SK-N-SH treated with all-trans-retinoic acid at 6 μM for 48 hours (cell line): ENCODE results near the gene RPS4Y2.

Experiments used
- CREB5 ChIP-seq: fragments of 250-450 bp; sonication (Bioruptor Pico); IDR thresholded peaks from 2 replicates; pipeline ENCODE4 v1.5.1; 2020; ENCODE audit warnings: low read depth, mild to moderate bottlenecking, moderate library complexity
- ESRRG ChIP-seq: fragments of 250-450 bp; sonication (Bioruptor Pico); IDR thresholded peaks from 2 replicates; pipeline ENCODE4 v1.6.1; 2021; ENCODE audit warnings: mild to moderate bottlenecking
- GLIS3 ChIP-seq: fragments of 250-450 bp; sonication (Bioruptor Pico); IDR thresholded peaks from 2 replicates; pipeline ENCODE4 v1.5.0; 2020; ENCODE audit warnings: mild to moderate bottlenecking, moderate library complexity
- RARB ChIP-seq: fragments of 250-450 bp; sonication (Bioruptor Pico); IDR thresholded peaks from 2 replicates; pipeline ENCODE4 v1.8.0; 2021; ENCODE audit warnings: mild to moderate bottlenecking, moderate library complexity
- SNAI2 ChIP-seq: fragments of 250-450 bp; sonication (Bioruptor Pico); IDR thresholded peaks from 2 replicates; pipeline ENCODE4 v1.5.0; 2020; ENCODE audit warnings: mild to moderate bottlenecking, moderate library complexity
- ZC3H10 ChIP-seq: fragments of 250-450 bp; sonication (Bioruptor Pico); IDR thresholded peaks from 2 replicates; pipeline ENCODE4 v1.5.1; 2021; ENCODE audit warnings: mild to moderate bottlenecking, moderate library complexity
- ZNF565 ChIP-seq: fragments of 450-650 bp; formaldehyde crosslinking; conservative IDR thresholded peaks from 2 replicates; pipeline ENCODE4 v1.5.0; 2020; ENCODE audit warnings: low read depth, mild to moderate bottlenecking, moderate library complexity
- ZNF70 ChIP-seq: fragments of 450-650 bp; formaldehyde crosslinking; IDR thresholded peaks from 2 replicates; pipeline ENCODE4 v1.5.0; 2020; ENCODE audit warnings: mild to moderate bottlenecking, moderate library complexity
- TF ChIP-seq, protein P1 (sequence below): fragments of 250-450 bp; sonication (Bioruptor Pico); IDR thresholded peaks from 2 replicates; pipeline ENCODE4 v1.5.0; 2020; ENCODE audit warnings: mild to moderate bottlenecking, moderate library complexity

DNA sequence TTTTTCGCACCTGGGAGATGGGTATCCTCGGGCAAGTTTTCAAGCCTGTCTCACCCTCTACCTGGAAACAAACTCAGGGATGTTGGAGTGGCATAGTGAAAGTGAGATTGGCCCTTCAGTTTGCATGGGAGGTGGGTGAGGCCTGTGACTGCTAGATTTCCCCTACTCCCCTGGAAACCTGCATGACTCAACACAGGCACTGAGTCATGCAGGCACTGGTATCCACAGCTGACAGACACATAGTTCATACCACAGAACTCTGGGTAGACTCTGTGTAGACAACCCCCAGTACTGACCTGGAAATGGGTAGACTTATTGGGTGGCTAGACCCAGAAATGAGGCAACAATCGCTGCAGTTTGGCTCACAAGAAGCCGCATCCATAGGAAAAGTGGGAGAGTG, 41.5 kb upstream of the RPS4Y2 start:
- TF ChIP-seq ZNF565 (CRISPR knock-in tag) (no peak), ESRRG (CRISPR knock-in tag) (no peak), SNAI2 (CRISPR knock-in tag) (no peak), ZNF70 (CRISPR knock-in tag) (no peak), CREB5 (CRISPR knock-in tag) (no peak), RARB (CRISPR knock-in tag) (no peak), ZC3H10 (CRISPR knock-in tag) (no peak), GLIS3 (no peak)
- TF ChIP-seq, protein P1, sequence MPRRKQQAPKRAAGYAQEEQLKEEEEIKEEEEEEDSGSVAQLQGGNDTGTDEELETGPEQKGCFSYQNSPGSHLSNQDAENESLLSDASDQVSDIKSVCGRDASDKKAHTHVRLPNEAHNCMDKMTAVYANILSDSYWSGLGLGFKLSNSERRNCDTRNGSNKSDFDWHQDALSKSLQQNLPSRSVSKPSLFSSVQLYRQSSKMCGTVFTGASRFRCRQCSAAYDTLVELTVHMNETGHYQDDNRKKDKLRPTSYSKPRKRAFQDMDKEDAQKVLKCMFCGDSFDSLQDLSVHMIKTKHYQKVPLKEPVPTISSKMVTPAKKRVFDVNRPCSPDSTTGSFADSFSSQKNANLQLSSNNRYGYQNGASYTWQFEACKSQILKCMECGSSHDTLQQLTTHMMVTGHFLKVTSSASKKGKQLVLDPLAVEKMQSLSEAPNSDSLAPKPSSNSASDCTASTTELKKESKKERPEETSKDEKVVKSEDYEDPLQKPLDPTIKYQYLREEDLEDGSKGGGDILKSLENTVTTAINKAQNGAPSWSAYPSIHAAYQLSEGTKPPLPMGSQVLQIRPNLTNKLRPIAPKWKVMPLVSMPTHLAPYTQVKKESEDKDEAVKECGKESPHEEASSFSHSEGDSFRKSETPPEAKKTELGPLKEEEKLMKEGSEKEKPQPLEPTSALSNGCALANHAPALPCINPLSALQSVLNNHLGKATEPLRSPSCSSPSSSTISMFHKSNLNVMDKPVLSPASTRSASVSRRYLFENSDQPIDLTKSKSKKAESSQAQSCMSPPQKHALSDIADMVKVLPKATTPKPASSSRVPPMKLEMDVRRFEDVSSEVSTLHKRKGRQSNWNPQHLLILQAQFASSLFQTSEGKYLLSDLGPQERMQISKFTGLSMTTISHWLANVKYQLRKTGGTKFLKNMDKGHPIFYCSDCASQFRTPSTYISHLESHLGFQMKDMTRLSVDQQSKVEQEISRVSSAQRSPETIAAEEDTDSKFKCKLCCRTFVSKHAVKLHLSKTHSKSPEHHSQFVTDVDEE (CRISPR knock-in tag): no peak
